ENCODE measurements around the gene LHFPL2. TPM values are rescaled to one million over a fixed set of nuclear protein-coding genes. Genes with fewer than 3 reads are reported as not detected.
"Not testable (repeated sequence)": the region's sequence is repeated elsewhere in the genome, so short reads cannot be mapped to it uniquely, and the experiment has no call there.

Gene LHFPL2
- polyA plus RNA-seq, 3 donors = 6.6 to 24.9 (median 7.3) TPM

DNA sequence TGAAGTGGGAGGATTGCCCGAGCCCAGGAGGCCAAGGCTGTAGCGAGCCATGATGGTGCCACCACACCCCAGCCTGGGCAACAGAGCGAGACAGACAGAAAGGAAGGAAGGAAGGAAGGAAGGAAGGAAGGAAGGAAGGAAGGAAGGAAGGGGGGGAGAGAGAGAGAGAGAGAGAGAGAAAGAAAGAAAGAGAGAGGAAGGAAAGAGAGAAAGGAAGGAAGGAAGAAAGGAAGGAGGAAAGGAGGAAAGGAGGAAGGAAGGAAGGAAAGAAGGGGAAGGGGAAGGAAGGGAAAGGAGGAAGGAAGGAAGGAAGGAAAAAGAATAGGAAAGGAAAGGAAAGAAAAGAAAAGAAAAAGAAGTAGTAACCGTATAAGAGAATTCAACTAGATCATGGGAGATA is 20.8 kb upstream of the LHFPL2 start:
- H3K27ac ChIP-seq (ENCODE audit: low read depth, low read length) = no peak overlapping the region
- 83 to 89% (median 88%) methylated on average over 4 of the region's 4 CpGs for WGBS, 3 donors

DNA sequence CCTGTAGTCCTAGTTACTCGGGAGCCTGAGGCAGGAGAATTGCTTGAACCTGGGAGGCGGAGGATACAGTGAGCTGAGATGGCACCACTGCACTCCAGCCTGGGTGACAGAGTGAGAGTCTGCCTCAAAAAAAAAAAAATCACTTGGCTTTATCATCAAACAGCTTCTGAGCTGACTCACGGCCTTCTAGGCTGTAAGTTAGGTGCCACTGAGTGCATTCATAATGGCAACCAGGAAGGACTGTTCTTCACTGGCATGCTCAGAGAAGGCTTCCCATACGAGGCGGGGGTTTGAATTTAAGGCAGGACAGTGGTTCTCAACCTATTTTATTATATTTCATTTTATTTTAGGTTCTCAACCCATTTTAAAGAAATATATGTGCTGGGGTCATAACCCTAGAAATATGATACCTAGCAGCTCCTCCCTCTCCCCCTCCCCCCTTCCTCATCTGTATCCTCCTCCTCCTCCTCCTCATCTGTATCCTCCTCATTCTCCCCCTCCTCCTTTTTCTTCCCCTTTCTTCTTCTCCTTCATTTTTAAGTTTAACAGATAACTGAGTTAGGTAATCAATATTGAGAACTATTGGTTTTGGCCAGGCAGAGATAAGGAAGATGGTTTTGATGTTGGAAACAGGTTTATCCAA is 19.0 kb upstream of the LHFPL2 start:
- no peak overlapping the region for H3K27ac ChIP-seq (ENCODE audit: low read depth, low read length)
- WGBS, 3 donors = 93 to 96% (median 95%) methylated on average over 5 of the region's 5 CpGs

DNA sequence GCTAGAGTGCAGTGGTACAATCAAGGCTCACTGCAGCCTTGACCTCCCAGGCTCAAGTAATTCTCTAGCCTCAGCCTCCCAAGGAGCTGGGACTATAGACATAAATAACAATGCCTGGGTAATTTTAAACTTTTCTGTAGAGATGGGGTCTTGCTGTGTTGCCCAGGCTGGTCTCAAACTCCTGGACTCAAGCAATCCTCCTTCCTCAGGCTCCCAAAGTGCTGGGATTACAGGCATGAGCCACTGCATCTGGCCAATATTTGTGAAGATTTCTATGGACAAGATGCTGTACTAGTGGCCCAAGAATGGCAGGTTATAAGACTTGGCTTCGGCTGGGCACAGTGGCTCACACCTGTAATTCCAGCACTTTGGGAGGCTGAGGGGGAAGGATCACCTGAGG is 18.4 kb upstream of the LHFPL2 start:
- not testable (repeated sequence) for H3K27ac ChIP-seq (ENCODE audit: low read depth, low read length)
- 94 to 100% (median 96%) methylated on average over 1 of the region's 1 CpG for WGBS, 3 donors

DNA sequence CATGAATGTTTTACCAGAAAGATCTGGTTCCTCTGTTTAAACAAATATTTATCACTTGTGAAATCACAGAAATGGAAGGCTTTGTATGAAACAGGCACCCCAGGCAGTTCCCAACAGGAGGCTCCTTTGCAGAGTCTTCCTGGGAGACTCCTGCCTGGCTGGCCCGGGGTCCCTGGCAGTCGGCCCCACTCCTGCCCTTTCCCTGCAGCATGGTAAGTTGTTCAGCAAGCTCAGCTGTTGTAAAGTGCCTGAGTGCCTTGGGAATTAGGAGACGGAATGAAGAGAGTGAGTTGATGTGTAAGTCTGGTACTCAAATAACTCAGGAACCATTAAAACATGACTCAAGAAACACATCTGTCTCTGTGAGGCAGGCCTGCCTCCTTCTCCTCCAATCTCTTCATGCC is 17.5 kb upstream of the LHFPL2 start:
- WGBS, 3 donors = 62 to 74% (median 69%) methylated on average over 3 of the region's 3 CpGs
- no peak overlapping the region for H3K27ac ChIP-seq (ENCODE audit: low read depth, low read length)

GRCh38 chr5:78665534-78665933 is 17.0 kb upstream of the LHFPL2 start:
- no peak overlapping the region for H3K27ac ChIP-seq (ENCODE audit: low read depth, low read length)
- WGBS, 3 donors = 83 to 94% (median 92%) methylated on average over 3 of the region's 3 CpGs

DNA sequence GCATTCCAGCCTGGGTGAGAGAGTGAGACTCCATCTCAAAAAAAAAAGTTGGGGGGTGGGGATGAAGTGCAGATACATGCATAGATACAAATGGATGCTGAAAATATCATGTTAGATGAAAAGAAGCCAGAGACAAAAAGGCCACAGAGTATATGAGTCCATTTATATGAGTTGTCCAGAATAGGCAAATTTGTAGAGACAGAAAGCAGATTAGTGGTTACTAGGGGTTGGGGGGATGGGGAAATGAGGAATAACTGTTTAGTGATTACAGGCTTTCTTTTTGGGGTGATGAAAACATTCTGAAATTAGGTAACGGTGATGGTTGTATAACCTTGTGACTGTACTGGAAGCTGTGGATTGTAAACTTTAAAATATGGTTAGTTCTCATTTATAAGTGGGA is 13.8 kb upstream of the LHFPL2 start:
- no peak overlapping the region for H3K27ac ChIP-seq (ENCODE audit: low read depth, low read length)
- 62 to 93% (median 88%) methylated on average over 1 of the region's 1 CpG for WGBS, 3 donors

DNA sequence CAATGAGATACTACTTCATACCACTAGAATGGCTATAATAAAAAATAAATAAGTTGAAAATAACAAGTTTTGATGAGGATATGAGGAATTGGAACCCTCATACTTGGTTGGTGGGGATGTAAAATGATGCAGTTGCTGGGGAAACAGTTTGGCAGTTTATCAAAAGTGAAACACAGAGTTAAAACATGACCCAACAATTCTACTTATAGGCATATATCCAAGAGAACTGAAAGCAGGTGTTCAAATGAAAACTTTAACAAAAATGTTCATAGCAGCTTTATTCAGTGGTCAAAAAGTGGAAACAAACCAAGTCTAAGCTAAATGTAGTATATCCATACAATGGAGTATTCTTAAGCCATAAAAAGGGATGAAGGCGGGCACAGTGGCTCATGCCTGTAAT is 13.1 kb upstream of the LHFPL2 start:
- H3K27ac ChIP-seq (ENCODE audit: low read depth, low read length) = no peak overlapping the region
- 95 to 100% (median 96%) methylated on average over 1 of the region's 1 CpG for WGBS, 3 donors

DNA sequence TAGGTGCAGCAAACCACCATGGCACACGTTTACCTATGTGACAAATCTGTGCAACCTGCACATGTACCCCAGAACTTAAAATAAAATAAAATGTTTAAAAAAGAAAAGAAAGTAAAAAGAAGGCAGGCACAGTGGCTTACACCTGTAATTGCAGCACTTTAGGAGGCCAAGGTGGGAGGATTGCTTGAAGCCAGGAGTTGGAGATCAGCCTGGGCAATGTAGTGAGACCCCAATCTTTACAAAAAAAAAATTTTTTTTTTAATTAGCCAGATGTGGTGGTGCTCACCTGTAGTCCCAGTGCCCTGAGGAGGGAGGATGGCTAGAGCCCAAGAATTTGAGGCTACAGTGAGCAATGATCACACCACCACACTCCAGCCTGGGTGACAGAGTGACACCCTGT is 12.5 kb upstream of the LHFPL2 start:
- H3K27ac ChIP-seq (ENCODE audit: low read depth, low read length) = no peak overlapping the region
- WGBS, 3 donors = 87 to 96% (median 90%) methylated on average over 1 of the region's 1 CpG

DNA sequence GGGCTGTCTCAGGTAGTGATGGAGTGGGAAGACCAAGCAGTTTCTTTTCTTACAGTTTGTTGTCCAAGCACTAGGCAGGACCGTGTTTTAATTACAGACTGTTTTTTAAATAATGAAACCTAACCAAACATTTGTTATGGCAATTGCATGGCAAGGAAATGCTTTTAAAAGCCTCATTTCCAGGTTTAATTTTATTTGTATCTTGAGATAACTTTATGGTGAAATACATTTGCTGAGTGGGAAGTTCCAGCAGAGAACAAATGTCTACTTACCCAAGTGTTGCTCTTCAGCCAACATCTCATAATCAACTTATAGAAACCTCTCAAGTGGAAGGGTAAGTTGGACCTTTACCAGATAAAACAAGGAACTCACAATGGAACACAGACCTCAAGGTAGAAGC is 11.8 kb upstream of the LHFPL2 start:
- no peak overlapping the region for H3K27ac ChIP-seq (ENCODE audit: low read depth, low read length)
- 22 to 57% (median 45%) methylated on average over 1 of the region's 1 CpG for WGBS, 3 donors

DNA sequence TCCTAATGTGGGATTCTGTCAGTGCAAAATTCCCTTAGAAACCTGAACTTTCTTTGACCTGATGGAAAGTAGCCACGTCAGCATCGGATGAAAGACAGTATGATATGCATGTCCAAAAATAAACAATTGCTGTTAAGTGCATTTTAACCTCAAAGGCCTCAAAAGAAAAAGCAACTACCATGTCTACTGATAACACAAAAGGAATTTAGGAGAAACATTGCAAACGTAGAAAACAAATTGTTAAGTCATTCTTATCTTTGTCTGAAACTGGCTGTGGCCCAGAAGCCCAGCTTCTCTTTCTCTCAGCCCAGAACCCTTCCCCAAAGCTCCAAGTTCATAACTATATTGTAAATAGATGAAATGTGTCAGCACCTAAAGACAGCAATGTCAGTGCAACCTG is 11.1 kb upstream of the LHFPL2 start:
- H3K27ac ChIP-seq (ENCODE audit: low read depth, low read length) = no peak overlapping the region
- WGBS, 3 donors = 21 to 33% (median 21%) methylated on average over 3 of the region's 3 CpGs

DNA sequence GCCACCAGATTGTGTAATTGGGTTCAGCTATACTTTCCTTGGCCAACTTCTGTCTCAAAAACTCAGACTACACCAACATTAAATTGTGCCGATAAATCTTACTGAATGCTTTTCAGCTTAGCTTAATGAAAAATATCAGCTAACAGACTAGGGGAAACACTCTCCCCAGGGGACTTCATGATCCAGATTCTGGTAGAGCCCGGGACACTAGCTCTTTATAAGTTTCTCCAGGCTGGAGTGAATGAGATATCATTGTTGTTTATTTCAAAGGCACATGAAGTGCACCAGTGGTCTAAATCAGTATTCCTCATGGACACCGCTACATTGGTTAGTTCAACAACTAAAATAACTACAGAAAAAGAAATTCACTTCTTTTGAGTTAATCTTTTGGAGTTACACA is 10.5 kb upstream of the LHFPL2 start:
- WGBS, 3 donors = 47 to 92% (median 59%) methylated on average over 3 of the region's 3 CpGs
- no peak overlapping the region for H3K27ac ChIP-seq (ENCODE audit: low read depth, low read length)

DNA sequence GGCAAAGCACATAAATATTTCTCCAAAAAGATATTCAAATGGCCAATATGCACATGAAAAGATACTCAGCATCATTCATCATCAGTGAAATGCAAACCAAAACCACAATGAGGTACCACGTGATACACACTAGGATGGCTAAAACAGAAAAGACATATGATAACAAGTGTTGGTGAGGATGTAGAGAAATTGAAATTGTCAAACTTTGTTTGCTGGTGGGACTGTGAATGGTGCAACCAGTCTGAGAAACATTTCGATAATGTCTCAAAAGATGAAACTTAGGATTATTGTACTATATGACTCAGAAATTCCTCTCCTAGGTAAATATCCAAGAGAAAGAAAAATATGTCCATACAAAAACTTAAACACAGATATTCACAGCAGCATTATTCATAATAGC is 8.6 kb upstream of the LHFPL2 start:
- H3K27ac ChIP-seq (ENCODE audit: low read depth, low read length) = no peak overlapping the region
- WGBS, 3 donors = 98 to 100% (median 99%) methylated on average over 2 of the region's 2 CpGs

DNA sequence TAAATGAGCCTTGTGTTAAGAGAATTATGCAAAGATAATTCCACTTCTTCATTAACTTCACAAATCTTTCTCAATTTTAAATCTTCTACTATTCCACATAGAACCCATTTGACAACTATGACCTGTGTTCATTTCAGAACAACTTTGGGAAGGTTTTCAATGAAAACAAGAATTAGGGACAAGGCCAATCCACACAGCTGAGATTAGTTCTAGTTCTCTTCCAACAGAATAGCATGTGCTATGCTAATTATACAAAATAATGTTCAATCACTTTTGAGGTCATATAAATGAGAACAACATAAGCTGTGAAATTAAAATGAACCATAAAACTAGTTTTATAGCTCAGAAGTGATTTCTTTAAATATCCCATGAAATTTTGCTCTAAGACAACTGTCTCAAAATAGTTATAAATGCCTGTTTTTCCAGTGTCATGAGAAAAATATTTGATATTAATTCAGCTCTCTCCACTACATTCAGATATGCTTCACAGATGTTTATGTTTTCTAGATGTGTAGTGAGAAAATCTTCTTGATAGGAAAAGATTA is 7.2 kb upstream of the LHFPL2 start:
- H3K27ac ChIP-seq (ENCODE audit: low read depth, low read length) = no peak overlapping the region

DNA sequence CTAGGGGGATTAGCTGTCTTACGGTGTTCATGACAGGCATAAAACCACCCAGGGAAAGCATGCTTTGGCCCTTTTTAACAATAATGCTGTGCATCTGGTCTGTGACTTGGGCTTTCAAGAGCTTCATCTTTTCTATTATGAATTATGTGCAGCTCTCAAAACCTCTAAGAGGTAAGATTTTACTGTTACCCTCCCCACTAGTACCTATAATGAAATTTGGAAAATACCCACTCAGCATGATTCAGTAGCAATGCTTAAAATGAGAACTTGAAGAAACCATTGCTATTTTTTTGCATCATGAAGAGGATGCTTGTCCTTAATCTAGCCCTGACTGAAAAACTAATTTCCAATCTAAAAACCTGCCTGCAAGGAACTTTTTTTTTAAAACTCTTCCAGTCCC is 5.8 kb upstream of the LHFPL2 start:
- 87 to 92% (median 91%) methylated on average over 1 of the region's 1 CpG for WGBS, 3 donors
- no peak overlapping the region for H3K27ac ChIP-seq (ENCODE audit: low read depth, low read length)

DNA sequence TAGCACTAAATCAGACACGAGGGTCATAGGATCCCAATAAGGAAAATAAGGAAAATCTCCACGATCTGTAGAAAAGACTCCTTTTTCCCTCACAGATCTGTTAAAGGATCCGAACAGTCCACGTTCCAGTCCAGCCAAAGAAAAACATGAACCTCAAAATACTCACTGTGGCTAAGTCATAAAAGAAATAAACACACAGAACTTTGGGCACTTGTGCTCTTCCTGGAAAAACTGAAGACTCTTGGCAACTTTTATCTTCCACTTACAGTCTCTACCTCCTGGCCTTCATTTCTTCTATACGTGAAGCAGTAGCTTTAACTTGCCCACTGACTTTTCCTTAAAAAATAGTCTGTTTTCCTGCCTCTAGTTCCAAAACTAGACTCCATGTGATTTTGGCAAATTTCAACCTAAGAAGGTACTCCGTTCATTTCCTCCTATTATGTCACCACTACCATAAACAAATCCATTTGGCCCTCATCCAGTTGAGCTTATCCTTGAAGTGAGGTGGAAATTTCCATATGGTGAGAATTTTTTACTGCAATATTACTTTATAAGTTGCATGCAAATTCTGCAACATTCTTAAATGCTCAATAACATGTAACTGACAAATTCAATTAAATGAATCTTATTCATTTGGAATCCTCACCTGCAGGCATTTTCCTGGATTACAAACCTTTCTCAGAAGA is 5.3 kb upstream of the LHFPL2 start:
- H3K27ac ChIP-seq (ENCODE audit: low read depth, low read length) = no peak overlapping the region
- 59 to 72% (median 70%) methylated on average over 6 of the region's 6 CpGs for WGBS, 3 donors

- H3K27ac ChIP-seq (ENCODE audit: low read depth, low read length) = no peak overlapping the region
- 87 to 91% (median 88%) methylated on average over 2 of the region's 2 CpGs for WGBS, 3 donors
These were observed 4.5 kb upstream of the LHFPL2 start for GRCh38 chr5:78653031-78653430.

- no peak overlapping the region for H3K27ac ChIP-seq (ENCODE audit: low read depth, low read length)
- 89 to 93% (median 89%) methylated on average over 1 to 2 of the region's 2 CpGs for WGBS, 3 donors
These were observed 2.9 kb upstream of the LHFPL2 start for GRCh38 chr5:78651468-78651867.

- 87 to 91% (median 89%) methylated on average over 1 of the region's 1 CpG for WGBS, 3 donors
These were observed 2.0 kb upstream of the LHFPL2 start for GRCh38 chr5:78650531-78650930.

DNA sequence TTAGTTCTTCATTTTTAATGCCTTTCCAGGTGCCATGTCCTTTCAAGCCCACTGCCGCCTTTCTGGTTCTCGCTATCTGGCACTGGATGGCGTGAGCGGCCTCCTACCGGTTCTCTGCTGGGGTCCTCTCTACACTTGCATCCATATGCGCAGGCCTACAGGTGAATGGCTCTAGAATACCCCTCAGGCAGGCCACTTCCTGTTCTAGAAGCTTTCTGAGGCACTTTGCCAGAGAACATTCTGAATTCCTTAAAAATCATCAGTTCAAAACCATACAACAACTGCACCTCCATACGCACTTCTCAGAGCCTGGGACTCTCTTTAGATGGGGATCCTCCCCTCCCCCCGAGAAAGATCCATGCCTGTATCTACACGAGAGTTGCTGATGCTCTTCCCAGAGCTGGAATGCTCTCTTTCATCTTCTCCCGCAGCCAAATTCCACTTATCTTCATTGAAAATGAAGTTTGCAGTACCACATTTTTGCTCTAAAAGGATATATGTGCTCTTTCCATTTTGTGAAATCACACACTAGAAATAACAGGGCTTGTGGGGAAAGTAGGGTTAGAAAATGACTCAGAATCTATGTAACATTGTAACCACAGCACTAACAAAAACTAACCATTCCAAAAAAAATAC is 1.4 kb upstream of the LHFPL2 start:
- no peak overlapping the region for H3K27ac ChIP-seq (ENCODE audit: low read depth, low read length)
- 89 to 93% (median 92%) methylated on average over 10 of the region's 10 CpGs for WGBS, 3 donors

More at GRCh38 chr5:78650531-78650930, 2.0 kb upstream of the LHFPL2 start:
- H3K27ac ChIP-seq (ENCODE audit: low read depth, low read length) = no peak overlapping the region
